Measurements from ENCODE around the gene SLCO1A2. TPM values are rescaled to one million over a fixed set of nuclear protein-coding genes. Genes with fewer than 3 reads are reported as not detected.

SLCO1A2 gene
- total and polyA plus RNA-seq, 2 of the 13 experiments (the other 11 are each of a cell fraction or from before 2014, with no cell fraction given), result not detected

- TF ChIP-seq ARID5B (CRISPR knock-in tag; IDR thresholded peaks at IDR 0.05) (peak; percentile 58; the same call in 1 of the 2 replicates), PBX2 (CRISPR knock-in tag; IDR thresholded peaks at IDR 0.05) (peak; percentile 82)
Observed at GRCh38 chr12:21336656-21337055, 1.9 kb upstream of the SLCO1A2 start (continued).

- H3K4me2 ChIP-seq (ENCODE audit: low read depth, low read length), result no peak overlapping the region
- H2AFZ ChIP-seq (ENCODE audit: low read length), result no peak overlapping the region
- ChIA-PET CTCF (ENCODE audit: low intra/inter-chr PET ratio, low total read pairs) (no interaction called here), POLR2A (no interaction called here)
- intact Hi-C loops (cut with micrococcal nuclease; ENCODE audit: unreplicated experiment) (no loop called here), in situ Hi-C loops (cut with HindIII; ENCODE audit: extremely low pct_ligation_motif_present, low pct_unique_long_range_greater_than_20kb) (no loop called here)
- no peak overlapping the region for H3K9ac ChIP-seq (ENCODE audit: insufficient read depth, low read depth, low read length)
- no peak overlapping the region for H3K4me3 ChIP-seq (replicated peaks in 1 of 3; ENCODE audit: insufficient read depth in 1 of 3, low read depth in 2 of 3, low read length in 3 of 3)
- H3K4me1 ChIP-seq (ENCODE audit: insufficient read depth, low read length), result no peaks in the 10 kb centered on the region
- no peaks in the 10 kb centered on the region for H3K27me3 ChIP-seq (ENCODE audit: control insufficient read depth in 1 of 2, insufficient read depth in 2 of 2, low read length in 2 of 2)
- 0% methylated on average over 1 of the region's 1 CpG for WGBS (ENCODE audit: low lambda C conversion rate)
- H3K27ac ChIP-seq (ENCODE audit: extremely low read length, insufficient read depth, low read length), result no peak overlapping the region
- H3K79me2 ChIP-seq (ENCODE audit: insufficient read depth, low read length), result no peaks in the 10 kb centered on the region
- no peak for ATAC-seq
- no peak for DNase-seq (ENCODE audit: low spot score)
- FAIRE-seq, result no peak
- BruUV-seq (replicated peaks), result no TSS peak
- TF ChIP-seq ZNF83 (CRISPR knock-in tag; IDR thresholded peaks at IDR 0.05; ENCODE audit: borderline replicate concordance) (no peak), CEBPZ (IDR thresholded peaks at IDR 0.05; ENCODE audit: low read length) (0 out of 2 replicates have a peak, but pooled peaks have one; percentile 27), ZFP36 (IDR thresholded peaks at IDR 0.05; ENCODE audit: borderline replicate concordance, low read depth, low read length, partially characterized antibody) (peak; percentile 87)
- H4K20me1 ChIP-seq (ENCODE audit: insufficient read depth, low read length), result no peaks in the 10 kb centered on the region
- peaks cover 58% of the 10 kb centered on the region for H3K9me3 ChIP-seq (ENCODE audit: low read length)
- H3K36me3 ChIP-seq (replicated peaks in 1 of 2; ENCODE audit: control insufficient read depth in 1 of 2, insufficient read depth in 2 of 2, low read length in 2 of 2), result no peaks in the 10 kb centered on the region
Observed at GRCh38 chr12:21330682-21331253, 3.9 kb downstream of the SLCO1A2 start.
